HG03442 (cell line): Measurements from ENCODE around the gene ZBTB8A.
"Not testable (repeated sequence)": the region's sequence is repeated elsewhere in the genome, so short reads cannot be mapped to it uniquely, and the experiment has no call there.

Source experiments
- ATAC-seq: cut with Tn5 transposase; IDR thresholded peaks from one replicate; pipeline ENCODE4 v1.9.1; 2021; ENCODE audit warnings: mild to moderate bottlenecking, moderate library complexity; ENCODE audit not compliant: unreplicated experiment

The ZBTB8A gene

DNA sequence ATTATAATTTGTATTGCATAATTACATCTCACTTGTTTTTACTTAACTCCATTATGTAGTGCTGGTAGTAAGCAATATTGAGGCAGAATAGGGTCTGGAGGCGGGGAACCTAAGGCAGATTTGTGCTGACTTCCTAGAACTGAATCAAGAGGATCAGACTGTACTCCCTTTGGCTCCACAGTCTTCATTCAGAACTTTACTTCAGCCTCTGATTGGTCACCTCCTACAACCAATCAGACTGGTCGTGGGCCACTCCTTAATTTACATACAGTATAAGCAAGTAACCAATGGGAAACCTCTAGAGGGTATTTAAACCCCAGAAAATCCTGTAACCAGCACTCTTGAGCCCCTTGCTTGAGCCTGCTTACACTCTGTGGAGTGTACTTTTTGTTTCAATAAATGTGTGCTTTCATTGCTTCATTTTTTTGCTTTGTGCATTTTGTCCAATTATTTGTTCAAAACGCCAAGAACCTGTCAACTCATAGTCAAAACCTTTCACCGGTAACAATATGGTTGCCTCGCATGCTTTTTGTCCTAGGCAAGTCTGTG is 79.5 kb downstream of the ZBTB8A start:
- ATAC-seq: no peak

DNA sequence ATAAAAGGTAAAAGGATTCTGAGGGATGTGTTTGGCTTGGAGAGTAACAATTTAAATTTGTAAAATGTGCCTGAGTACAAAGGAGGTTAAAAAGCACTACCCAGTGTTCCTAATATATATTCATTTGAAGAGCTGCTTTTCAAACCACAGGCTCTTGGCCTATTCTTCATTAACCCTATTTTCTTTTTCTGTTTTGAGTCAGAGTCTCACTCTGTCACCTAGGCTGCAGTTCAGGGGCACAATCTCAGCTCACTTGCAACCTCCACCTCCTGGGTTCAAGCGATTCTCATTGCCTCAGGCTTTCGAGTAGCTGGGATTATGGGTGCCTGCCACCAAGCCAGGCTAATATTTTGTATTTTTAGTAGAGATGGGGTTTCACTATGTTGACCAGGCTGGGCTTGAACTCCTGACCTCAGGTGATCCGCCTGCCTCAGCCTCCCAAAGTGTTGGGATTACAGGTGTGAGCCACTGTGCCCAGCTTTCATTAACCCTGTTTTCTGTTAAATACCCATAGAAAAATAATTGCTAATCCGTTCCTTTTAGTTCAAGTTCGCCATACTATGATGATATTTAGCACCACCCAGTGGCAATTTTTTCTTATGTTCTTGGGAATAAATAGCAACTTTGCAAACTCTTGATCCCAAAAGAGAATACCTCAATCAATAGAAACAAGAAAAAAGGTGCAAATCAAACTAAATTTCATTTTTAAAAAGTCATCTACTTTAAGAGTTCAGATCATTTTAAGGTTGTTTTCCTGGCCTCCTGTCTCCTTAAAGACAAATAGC is 80.7 kb downstream of the ZBTB8A start:
- peak; percentile 65 for ATAC-seq

DNA sequence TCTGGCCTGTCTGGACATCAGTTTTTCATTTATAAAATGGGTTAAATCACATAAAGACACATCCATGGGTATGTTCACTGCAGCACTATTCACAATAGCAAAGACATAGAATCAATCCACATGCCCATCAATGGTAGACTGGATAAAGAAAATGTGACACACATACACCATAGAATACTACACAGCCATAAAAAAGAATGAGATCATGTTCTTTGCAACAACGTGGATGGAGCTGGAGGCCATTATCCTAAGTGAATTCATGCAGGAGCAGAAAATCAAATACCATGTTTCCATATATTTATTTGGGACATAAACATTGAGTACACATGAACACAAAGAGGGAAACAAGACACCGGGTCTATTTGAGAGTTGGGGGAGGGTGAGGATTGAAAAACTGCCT is 83.0 kb downstream of the ZBTB8A start:
- ATAC-seq: no peak

DNA sequence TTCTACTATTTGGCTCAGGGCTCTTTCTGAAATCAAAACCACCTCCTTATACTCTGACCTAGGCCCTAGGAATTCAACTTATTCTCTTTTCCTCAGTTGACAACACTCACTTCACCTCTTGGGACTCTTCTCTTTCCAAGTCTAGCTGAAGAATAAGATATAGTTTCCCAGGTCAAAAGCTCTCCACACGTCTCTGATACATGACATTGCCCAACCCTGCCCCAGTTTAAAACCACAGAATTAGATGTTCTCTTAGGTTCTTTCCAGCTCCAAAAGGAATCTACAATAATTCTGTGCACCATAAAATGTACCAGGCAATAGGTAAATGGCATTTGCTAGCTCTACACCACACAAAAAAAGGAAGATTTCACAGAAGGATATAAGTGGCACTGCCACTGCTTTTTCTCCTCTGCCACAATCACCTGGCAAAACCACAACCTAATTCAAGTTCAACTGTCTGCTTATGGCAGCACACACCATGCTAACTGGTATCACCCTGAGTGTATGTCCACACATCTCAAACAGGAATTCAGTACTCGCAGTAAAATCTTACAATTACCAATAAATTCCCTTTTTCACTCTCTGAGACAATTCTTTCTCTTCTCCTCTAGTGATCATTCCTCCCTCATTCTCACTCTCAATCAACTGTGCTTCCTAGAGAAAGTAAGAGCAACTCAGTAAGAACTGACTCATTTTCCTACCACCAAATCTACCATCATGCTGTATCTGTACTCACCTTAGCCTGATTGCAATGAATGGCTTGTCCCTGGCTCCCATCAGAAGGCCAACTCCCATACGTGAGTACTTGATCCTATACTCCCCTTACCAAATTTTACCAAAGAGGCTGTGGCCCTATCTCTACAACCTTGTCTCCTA is 83.8 kb downstream of the ZBTB8A start:
- ATAC-seq: peak; percentile 41

DNA sequence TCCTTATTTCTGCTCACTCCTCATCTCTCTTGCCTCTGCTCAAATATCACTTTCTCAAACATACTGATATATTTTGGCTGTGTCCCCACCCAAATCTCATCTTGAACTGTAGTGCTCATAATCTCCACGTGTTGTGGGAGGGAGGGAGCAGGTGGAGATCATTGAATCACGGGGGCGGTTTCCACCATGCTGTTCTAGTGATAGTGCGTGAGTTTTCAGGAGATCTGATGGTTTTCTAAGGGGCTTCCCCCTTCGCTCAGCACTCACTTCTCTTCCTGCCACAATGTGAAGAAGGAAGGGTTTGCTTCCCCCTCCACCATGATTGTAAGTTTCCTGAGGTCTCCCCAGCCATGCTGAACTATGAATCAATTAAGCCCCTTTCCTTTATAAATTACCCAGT is 84.5 kb downstream of the ZBTB8A start:
- no peak for ATAC-seq

DNA sequence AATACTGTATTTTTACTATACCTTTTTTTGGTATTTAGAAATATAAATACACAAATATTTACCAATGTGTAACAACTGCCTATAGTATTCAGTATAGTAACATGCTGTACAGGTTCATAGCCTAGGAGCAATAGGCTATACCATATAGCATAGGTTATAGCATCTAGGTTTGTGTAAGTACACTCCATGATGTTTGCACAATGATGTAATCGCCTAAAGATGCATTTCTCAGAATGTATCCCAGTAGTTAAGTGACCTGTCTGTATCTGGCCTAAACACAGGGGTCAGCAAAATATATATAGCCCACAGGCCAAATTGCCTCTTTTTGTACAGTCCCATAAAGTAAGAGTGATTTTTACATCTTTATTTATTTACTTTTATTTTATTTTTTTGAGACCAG is 86.9 kb downstream of the ZBTB8A start:
- ATAC-seq: no peak

DNA sequence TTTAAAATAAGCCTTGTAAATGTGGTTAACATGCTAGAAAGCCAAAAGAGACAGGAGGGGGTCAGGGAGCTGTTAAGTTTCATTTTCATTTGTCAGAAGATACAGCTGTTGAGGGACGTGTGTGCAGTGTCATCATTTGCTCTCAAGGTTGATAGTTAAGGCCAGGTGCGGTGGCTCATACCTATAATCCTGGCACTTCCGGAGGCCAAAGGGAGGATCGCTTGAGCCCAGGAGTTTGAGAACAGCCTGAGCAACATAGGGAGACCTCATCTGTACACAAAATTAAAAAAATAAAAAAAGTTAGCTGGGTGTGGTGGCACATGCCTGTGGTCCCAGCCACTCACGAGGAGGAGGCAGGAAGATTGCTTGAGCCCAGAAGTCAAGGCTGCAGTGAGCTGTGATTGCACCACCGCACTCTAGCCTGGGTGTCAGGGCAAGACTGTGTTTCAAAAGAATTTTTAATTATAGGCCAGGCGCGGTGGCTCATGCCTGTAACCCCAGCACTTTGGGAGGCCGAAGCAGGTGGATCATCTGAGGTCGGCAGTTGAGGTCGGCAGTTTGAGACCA is 88.5 kb downstream of the ZBTB8A start:
- ATAC-seq: peak; percentile 73

DNA sequence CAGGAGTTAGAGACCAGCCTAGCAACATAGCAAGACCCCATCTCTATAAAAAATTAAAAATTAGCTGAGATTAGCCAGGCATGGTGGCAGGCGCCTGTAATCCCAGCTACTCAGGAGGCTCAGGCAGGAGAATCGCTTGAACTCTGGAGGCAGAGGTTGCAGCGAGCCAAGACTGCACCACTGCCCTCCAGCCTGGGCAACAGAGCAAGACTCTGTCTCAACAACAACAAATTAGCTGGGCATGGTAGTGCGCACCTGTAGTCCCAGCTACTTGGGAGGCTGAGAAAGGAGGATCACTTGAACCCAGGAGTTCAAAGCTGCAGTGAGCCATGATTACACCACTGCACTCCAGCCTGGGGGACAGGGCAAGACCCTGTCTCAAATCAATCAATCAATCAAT is 90.9 kb downstream of the ZBTB8A start:
- not testable (repeated sequence) for ATAC-seq

DNA sequence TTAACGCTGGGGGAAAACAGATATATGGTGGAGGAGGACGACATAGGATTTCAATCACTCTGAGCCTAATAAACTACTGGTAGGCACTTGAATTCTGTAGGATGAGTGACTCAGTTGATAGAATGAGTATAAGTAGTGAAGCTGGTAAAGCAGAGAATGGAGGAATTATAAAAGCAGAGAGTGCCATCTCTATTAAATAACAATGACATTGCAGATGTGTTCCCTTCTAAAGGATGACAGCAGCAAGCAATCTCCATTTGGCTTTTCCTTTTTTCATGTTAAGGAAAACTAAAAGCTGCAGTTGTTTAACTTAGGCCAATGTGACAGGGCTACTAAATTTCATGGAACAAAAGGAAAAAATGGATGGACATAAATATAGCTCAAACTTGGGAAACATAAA is 93.6 kb downstream of the ZBTB8A start:
- ATAC-seq: no peak

DNA sequence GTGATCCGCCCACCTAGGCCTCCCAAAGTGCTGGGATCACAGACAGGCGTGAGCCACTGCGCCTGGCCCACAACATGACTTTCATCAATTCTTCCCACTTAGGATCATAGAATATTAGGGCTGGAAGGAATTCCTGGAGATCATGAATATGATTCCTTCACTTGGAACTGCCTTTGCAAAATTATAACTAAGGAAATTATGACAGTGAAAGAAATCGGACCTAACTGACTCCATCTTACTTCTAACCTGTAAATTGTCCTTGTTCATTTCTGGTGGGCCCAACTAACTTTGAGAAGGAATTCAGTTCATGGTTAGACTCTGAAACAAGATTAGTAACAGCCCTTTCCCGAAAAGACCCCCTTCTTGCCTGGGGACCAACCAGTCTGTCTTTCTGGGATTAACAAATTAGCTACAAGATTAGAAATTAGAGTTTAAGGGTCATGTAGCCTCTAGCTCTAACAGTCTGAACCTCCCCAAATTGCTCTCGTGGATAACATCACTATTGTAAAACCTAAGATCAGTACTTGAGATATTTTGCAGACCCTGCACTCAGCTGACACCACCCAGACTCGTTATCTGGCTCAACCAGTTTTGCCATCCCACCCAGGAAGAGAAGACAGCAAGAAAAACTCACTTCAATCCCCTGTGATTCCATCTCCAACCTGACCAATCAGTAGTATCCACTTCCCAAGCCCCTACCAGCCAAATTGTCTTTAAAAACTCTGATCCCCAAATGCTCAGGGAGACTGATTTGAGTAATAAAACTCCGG is 96.5 kb downstream of the ZBTB8A start:
- no peak for ATAC-seq

DNA sequence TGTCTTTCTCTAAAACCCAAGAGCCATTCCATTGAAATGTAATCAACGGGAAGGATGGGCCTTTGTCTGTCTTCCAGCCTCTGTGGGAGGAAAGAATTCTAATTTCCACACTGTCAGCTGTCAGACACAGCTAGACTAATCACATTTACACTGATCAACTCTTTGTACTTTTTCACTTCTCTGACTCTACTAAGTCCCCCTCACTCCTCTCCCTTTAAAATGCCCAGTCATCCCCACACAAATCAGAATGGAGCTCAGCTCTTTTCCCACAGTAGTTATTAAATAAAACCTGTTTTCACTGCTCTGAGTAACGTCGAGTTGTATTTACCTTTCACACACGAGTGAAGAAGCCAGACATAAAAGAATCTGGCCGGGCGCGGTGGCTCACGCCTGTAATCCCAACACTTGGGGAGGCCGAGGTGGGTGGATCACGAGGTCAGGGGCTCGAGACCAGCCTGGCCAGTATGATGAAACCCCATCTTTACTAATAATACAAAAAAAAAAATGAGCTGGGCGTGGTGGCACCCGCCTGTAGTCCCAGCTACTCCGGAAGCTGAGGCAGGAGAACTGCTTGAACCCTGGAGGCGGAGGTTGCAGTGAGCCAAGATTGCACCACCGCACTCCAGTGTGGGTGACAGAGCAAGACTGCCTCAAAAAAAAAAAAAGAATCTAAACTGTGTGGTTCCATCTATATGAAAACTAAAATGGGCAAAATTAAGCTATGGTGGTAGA is 97.9 kb downstream of the ZBTB8A start:
- no peak for ATAC-seq

DNA sequence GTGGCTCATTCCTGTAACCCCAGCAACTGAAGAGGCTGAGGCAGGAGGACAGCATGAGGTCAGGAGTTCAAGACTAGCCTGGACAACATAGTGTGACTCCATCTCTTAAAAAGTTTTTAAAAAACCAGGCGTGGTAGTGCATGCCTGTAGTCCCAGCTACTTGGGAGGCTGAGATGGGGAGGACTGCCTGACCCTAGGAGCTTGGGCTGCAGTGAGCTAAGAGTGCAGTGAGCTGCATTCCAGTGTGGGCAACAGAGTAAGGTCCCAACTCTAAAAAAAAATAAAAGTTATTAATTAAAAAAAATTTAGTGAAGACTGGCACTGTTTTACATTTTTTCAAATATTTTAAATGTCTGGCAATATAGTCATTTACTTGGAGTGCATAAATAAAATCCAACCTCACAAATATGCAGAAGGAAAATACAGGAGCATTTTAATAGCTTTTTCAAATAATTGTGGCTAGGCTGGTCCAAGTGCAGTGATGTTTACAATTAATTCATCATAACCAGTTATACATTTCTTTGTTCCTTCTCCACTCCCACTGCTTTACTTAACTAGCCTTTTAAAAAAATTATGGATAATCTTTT is 100.4 kb downstream of the ZBTB8A start:
- no peak for ATAC-seq

DNA sequence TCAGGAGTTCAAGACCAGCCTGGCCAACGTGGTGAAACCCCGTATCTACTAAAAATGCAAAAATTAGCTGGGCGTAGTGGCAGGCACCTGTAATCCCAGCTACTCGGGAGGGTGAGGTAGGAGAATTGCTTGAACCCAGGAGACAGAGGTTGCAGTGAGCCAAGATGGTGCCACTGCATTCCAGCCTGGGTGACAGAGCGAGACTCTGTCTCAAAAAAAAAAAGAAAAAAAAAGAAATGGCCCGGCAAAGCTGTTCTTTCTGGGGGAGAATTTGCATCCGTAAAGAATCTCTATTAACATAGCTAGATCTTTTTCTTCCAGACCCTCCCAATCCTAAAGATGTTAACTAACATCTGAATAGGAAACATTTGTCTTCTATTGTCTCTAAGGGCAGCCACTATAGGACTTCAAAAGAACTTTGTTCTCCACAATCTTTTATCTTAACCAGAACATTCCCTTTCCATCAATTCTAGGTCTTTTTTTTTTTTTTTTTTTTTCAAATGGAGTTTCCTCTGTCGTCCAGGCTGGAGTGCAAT is 103.1 kb downstream of the ZBTB8A start:
- not testable (repeated sequence) for ATAC-seq

DNA sequence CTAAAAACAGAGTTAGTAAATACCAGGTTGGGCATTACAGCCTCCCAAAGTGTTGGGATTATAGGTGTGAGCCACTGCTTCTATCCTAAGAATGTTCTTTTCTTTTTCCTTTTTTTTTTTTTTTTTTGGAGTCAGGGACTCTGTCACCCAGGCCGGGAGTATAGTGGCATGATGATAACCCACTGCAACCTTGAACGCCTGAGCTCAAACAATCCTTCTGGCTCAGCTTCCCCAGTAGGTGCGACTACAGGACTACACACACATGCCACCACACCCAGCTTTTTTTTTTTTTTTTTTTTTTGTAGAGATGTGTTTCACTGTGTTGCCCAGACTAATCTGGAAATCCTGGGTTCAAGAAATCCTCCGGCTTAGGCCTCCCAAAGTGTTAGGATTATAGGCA is 105.2 kb downstream of the ZBTB8A start:
- no peak for ATAC-seq

DNA sequence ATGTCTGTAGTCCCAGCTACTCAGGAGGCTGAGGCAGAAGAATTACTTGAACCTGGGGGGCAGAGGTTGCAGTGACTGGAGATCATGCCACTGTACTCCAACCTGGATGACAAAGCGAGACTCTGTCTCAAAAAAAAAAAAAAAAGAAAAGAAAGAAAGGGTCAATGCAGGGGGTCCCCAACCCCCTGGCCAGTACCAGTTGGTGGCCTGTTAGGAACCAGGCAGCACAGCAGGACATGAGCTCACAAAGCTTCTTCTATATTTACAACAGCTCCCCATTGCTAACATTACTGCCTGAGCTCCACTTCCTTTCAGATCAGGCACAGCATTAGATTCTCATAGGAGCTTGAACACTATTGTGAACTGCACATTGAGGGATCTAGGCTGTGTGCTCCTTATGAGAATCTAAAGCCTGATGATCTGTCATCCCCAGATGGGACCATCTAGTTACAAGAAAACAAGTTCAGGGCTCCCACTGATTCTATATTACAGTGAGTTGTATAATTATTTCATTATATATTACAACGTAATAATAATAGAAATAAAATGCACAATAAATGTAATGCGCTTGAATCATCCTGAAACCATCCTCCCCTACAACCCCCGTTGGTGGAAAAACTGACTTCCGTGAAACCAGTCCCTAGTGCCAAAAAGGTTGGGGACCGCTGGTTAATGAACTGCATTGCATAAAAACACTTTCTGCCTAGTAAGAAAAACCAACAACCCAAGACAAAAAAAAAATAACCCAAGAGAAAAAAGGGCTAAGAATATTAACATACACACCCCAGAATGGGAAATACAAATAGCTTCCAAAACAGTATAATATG is 108.3 kb downstream of the ZBTB8A start:
- no peak for ATAC-seq

DNA sequence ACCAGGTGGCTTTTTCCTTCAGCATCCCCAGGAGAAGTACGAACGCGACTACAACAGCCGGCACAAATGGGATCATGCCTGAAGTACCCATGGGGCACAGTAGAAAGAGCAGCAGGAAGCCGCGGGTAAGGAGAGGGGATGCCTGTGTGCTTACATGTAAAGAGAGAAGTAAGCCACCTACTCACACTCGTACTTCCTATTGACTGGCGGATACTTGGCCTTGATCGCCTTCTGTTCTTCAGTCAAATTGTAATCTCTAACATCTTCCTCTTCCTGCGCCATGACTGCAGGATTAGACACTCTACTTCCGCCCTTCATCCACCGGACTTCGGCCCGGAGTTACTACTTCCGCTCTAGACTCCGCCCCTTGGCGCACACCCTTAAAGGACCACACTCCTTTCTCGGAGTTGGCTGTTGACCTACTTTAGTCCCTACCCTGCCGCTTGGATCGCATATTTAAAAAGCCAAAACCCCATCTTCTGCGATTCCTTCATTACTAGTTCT is 111.1 kb downstream of the ZBTB8A start, which contains the start of gene ZBTB8OS:
Gene ZBTB8OS, minus strand, starts transcription at position 303 of the 504 bp plus-strand sequence. Its CDS starts 21 bp downstream, at position 282.
- no peak for ATAC-seq

DNA sequence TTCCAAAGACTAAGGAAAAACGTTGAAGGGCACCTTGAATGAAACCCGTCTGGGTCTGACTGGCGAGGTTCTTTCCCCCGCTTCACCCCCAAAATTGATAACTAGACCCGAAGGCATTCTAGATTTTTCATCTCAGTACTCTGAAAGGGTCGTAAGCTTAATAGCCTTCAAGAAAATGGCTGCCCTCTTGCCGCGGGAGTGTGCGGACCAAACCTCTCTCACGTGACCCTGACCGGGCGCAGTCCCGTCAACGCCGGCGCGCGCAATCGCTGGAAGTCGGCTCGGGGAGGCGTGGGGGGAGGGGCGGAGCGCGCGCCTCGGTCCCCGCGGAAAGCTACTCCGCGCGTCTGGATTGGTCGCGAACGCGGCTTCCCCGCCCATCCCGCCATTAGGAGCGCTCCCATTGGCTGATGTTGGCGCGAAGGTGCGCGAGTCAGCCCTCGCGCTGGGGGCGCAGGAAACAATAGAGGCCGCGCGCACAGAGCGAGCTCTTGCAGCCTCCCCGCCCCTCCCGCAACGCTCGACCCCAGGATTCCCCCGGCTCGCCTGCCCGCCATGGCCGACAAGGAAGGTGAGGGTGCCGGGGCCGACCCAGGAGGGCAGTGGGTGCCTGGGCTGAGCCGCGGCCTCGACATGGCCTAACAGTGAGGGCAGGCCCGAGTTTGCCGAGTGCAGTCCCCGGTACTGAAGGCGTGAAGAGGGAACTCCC is 111.7 kb downstream of the ZBTB8A start, which contains the start of gene RBBP4:
Gene RBBP4, plus strand, starts transcription at position 457 of the 709 bp plus-strand sequence. Its CDS starts 99 bp downstream, at position 556.
- ATAC-seq: peak; percentile 86
